H1 (cell line): Measurements from ENCODE around the gene KIF26B. TPM values are rescaled to one million over a fixed set of nuclear protein-coding genes. Genes with fewer than 3 reads are reported as not detected.

Experiments used
- EGR1 ChIP-seq: IDR thresholded peaks from 2 replicates; pipeline ENCODE4 v1.6.1; 2011; ENCODE audit warnings: low read depth, low read length, borderline replicate concordance
- KDM1A ChIP-seq: fragments of 200-600, 300-600 bp; sonication (generic); IDR thresholded peaks from 2 replicates; pipeline ENCODE4 v1.7.1; 2016; ENCODE audit warnings: mild to moderate bottlenecking, low read length, borderline replicate concordance
- SRF ChIP-seq: IDR thresholded peaks from 2 replicates; pipeline ENCODE4 v1.6.1; 2011; ENCODE audit warnings: mild to moderate bottlenecking, low read depth, low read length, moderate library complexity
- polyA plus RNA-seq, 7 experiments: library from polyadenylated mRNA; depleted of rRNA in 3 of 7; stranded (reverse) in 5 of 7; unstranded in 2 of 7; fragments of >200 nt in 5 of 7; fragments of 200-250 nt in 2 of 7; gene quantifications; 1 replicate in 5 of 7; 2 replicates in 1 of 7; 4 replicates in 1 of 7; pipeline versions ENCODE4 v1.2.1 to v1.2.3, GENCODE V29; 2011 to 2013; ENCODE audit warnings: missing spikeins in 2 of 7, mixed read lengths in 2 of 7
- total RNA-seq: library from RNA; stranded (reverse); fragmentation: NEBNext Ultra II Directional; extraction: Animal tissue kit (Norgen Biotek cat#: 25700); gene quantifications from 2 replicates; pipeline ENCODE4 v1.2.1, GENCODE V29; 2021

Gene KIF26B
- total and polyA plus RNA-seq, 2 of the 8 experiments (the other 6 are each of a cell fraction or from before 2014, with no cell fraction given) = 0.06 to 0.28 TPM

- no peak for TF ChIP-seq EGR1
- no peak for TF ChIP-seq KDM1A
- no peak for TF ChIP-seq SRF
- TF ChIP-seq, all 59 proteins: peak for 0
Observed at GRCh38 chr1:245395680-245396079, 240.9 kb downstream of the KIF26B start (continued).
